ENCODE measurements around the gene LSP1.

Gene LSP1

GRCh38 chr11:1931341-1932104 lies 78.6 kb downstream of the LSP1 start:
- Histone ChIP-seq H3K27ac (ENCODE audit: poor library complexity, severe bottlenecking) (no peak overlapping the region), H3K9me3 (ENCODE audit: severe bottlenecking) (no peaks in the 10 kb centered on the region), H3K4me1 (ENCODE audit: insufficient read depth, poor library complexity, severe bottlenecking) (peaks cover 9% of the 10 kb centered on the region), H3K27me3 (ENCODE audit: insufficient read depth, poor library complexity, severe bottlenecking) (no peaks in the 10 kb centered on the region), H3K36me3 (ENCODE audit: low read depth) (no peaks in the 10 kb centered on the region), H3K4me3 (ENCODE audit: severe bottlenecking) (no peak overlapping the region)
- no peak for TF ChIP-seq CTCF (IDR thresholded peaks at IDR 0.05; ENCODE audit: poor library complexity, severe bottlenecking)
- ATAC-seq (ENCODE audit: low read depth) (no peak), DNase-seq (ENCODE audit: low spot score) (peak; percentile 21)

DNA sequence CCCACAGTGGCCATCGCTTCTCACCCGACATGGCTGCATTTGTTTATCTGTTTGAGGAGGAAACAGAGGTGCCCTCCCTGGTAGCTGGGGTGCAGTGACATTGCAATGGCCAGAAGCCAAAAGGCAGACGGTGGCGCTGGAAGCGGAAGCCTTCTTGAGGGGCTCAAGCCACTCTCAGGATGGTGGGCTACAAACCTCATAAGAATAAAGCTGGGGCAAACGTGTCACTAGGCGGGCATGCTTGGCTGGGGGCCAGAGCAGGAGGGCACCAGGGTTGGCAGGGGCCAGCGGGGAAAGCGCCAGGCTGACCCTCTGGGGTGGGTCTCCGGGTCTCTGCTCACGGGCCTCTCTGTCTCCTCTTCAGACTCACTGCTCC lies 79.2 kb downstream of the LSP1 start:
- no peaks in the 10 kb centered on the region for H3K9me3 ChIP-seq (ENCODE audit: severe bottlenecking)
- DNase-seq (ENCODE audit: low spot score), result peak; percentile 27
- peaks cover 3% of the 10 kb centered on the region for H3K4me1 ChIP-seq (ENCODE audit: insufficient read depth, poor library complexity, severe bottlenecking)
- no peak overlapping the region for H3K27ac ChIP-seq (ENCODE audit: poor library complexity, severe bottlenecking)
- no peak for TF ChIP-seq CTCF (IDR thresholded peaks at IDR 0.05; ENCODE audit: poor library complexity, severe bottlenecking)
- H3K27me3 ChIP-seq (ENCODE audit: insufficient read depth, poor library complexity, severe bottlenecking), result no peaks in the 10 kb centered on the region
- no peaks in the 10 kb centered on the region for H3K36me3 ChIP-seq (ENCODE audit: low read depth)
- ATAC-seq (ENCODE audit: low read depth), result no peak
- H3K4me3 ChIP-seq (ENCODE audit: severe bottlenecking), result no peak overlapping the region

DNA sequence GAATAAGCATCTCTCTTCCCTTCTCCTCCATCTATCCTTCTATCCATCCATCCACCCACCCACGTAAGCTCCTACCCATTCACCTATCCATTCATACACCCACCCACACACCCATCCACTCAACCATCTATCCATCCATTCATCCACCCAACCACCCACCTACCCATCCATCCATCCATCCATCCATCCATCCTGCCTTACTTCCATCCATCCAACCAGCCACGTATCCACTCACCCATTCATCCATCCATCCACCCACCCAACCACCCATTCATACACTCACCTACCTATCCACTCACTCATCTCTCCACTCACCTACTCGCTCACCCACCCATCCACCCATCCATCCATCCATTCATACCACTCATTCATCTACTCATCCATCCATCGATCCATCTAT lies 79.8 kb downstream of the LSP1 start:
- Histone ChIP-seq H3K4me3 (ENCODE audit: severe bottlenecking) (no peak overlapping the region), H3K4me1 (ENCODE audit: insufficient read depth, poor library complexity, severe bottlenecking) (no peaks in the 10 kb centered on the region), H3K9me3 (ENCODE audit: severe bottlenecking) (no peaks in the 10 kb centered on the region), H3K27ac (ENCODE audit: poor library complexity, severe bottlenecking) (no peak overlapping the region), H3K27me3 (ENCODE audit: insufficient read depth, poor library complexity, severe bottlenecking) (no peaks in the 10 kb centered on the region), H3K36me3 (ENCODE audit: low read depth) (no peaks in the 10 kb centered on the region)
- ATAC-seq (ENCODE audit: low read depth) (no peak), DNase-seq (ENCODE audit: low spot score) (peak; percentile 5)
- no peak for TF ChIP-seq CTCF (IDR thresholded peaks at IDR 0.05; ENCODE audit: poor library complexity, severe bottlenecking)

GRCh38 chr11:1933416-1934334 lies 80.8 kb downstream of the LSP1 start:
- no peak overlapping the region for H3K27ac ChIP-seq (ENCODE audit: poor library complexity, severe bottlenecking)
- H3K9me3 ChIP-seq (ENCODE audit: severe bottlenecking), result no peaks in the 10 kb centered on the region
- no peaks in the 10 kb centered on the region for H3K36me3 ChIP-seq (ENCODE audit: low read depth)
- H3K4me3 ChIP-seq (ENCODE audit: severe bottlenecking), result no peak overlapping the region
- ATAC-seq (ENCODE audit: low read depth) (no peak), DNase-seq (ENCODE audit: low spot score) (peak; percentile 43)
- H3K27me3 ChIP-seq (ENCODE audit: insufficient read depth, poor library complexity, severe bottlenecking), result no peaks in the 10 kb centered on the region
- no peak for TF ChIP-seq CTCF (IDR thresholded peaks at IDR 0.05; ENCODE audit: poor library complexity, severe bottlenecking)
- H3K4me1 ChIP-seq (ENCODE audit: insufficient read depth, poor library complexity, severe bottlenecking), result no peaks in the 10 kb centered on the region

All from RWPE2 (cell line).